ENCODE measurements around the gene SOX11.

DNA sequence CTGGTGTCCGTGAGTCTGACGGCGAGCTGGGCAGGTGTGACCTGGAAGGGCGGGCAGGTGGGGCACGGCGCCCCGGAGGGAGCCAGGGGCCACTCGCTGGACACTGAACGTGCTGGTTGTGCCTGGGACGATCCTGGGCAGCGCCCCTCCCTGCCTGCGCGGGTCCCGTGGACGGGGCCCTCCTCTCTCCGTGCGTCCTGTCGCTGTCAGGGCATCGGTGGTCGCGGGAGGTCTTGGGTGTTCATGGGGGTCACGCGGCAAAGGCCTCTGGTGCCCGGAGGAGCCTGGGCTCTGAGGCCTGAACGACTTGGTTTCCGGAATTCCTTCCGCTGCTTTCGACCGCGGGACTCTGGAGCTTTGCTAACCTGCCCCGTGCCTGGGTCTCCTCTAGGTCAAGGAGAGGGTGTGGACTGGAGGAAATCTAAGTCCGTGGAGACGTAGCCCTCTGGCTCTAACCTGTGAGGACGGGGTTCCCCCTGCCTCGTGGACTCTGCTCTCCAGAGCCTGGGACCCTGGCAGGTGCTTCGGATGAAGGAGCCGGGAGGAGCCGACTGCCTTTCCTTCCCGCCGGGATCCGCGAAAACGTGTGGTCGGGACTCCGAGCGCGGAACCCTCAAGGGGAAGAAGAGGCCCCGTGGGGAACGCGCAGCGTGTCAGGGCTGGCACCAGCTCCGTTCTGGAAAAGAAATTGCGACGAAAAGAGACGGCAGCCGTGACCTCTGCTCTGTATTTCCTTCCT, 14.7 kb downstream of the SOX11 start:
- TF ChIP-seq, protein P1, sequence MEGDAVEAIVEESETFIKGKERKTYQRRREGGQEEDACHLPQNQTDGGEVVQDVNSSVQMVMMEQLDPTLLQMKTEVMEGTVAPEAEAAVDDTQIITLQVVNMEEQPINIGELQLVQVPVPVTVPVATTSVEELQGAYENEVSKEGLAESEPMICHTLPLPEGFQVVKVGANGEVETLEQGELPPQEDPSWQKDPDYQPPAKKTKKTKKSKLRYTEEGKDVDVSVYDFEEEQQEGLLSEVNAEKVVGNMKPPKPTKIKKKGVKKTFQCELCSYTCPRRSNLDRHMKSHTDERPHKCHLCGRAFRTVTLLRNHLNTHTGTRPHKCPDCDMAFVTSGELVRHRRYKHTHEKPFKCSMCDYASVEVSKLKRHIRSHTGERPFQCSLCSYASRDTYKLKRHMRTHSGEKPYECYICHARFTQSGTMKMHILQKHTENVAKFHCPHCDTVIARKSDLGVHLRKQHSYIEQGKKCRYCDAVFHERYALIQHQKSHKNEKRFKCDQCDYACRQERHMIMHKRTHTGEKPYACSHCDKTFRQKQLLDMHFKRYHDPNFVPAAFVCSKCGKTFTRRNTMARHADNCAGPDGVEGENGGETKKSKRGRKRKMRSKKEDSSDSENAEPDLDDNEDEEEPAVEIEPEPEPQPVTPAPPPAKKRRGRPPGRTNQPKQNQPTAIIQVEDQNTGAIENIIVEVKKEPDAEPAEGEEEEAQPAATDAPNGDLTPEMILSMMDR (IDR thresholded peaks at IDR 0.05; ENCODE audit: low read length) = no peak
- TF ChIP-seq EZH2 (IDR thresholded peaks at IDR 0.05; ENCODE audit: borderline replicate concordance, low read length) = no peak
